ENCODE measurements around the gene FUT3.
"Not testable (repeated sequence)": the region's sequence is repeated elsewhere in the genome, so short reads cannot be mapped to it uniquely, and the experiment has no call there.

Gene FUT3

DNA sequence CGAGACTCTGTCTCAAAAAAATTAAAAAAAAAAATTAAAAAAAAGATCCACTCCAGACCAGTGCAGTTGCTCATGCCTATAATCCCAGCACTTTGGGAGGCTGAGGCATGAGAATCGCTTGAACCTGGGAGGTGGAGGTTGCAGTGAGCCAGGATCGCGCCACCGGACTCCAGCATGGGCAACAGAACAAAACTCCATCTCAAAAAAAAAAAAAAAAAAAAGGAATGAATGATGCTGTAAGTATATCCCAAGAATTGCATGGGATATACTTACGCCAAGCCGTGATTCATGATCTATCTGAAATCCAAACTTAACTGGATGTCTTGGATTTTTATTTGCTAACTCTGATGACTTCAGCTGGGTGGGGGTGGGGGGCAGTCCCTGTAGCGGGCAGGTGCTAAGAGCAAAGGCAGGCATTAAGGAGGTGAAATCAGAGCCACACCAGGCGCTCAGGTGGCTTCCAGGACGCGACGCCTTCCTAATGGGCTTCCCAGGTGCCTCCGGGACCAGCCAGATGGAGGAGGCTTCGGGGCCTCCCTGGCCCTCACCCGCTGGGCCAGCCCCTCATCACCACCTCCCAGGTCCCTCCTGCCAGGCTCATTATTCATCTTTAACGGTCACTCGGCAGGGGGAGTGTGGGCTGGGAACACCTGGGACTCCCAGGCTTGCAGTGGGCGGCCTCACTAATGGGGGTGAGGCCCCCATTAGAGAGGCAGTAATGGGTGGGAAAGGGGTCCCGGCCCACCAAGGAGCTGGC is 30.5 kb upstream of the FUT3 start:
- DNase-seq (ENCODE audit: low spot score) = no peak

GRCh38 chr19:5880604-5881078 is 29.4 kb upstream of the FUT3 start:
- peak; percentile 42 for DNase-seq (ENCODE audit: low spot score)

DNA sequence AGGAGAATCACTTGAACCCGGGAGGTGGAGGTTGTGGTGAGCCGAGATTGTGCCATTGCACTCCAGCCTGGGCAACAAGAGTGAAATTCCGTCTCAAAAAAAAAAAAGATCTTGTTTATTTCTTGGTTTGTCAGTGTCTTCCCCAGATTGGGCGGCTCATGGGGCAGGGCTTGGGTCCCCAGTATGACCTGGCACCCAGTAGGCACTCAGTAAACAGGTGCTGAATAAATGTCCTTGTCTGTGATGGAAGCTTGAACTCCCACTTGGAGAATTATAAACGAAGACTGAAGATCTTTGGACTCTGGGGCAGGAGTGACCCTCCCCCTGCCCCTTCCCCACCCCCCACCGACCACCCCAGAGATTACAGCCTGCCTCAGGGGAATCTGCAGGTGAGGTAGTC is 28.9 kb upstream of the FUT3 start:
- DNase-seq (ENCODE audit: low spot score) = no peak

- peak; percentile 46 for DNase-seq (ENCODE audit: low spot score)
Observed at GRCh38 chr19:5877882-5878281, 26.6 kb upstream of the FUT3 start.

DNA sequence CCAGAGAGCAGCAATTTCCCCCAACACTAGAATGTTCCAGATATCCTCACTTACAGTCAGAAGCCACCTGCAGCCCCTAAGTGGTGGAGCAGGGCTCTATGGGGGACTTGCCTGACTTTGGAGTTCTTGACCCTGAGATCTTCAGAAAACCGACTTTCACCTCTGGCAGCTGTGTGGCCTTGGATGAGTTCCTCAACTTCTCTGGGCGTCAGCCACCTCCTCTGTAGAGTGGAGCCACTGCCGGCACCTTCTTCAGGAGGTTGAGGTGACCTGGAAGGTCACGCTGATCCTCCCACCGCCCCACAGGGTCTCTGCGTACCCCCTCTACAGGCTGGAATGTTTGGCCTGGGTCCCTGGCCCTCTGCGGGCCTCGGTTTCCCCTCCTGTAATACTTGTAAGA is 26.2 kb upstream of the FUT3 start:
- peak; percentile 39 for DNase-seq (ENCODE audit: low spot score)

DNA sequence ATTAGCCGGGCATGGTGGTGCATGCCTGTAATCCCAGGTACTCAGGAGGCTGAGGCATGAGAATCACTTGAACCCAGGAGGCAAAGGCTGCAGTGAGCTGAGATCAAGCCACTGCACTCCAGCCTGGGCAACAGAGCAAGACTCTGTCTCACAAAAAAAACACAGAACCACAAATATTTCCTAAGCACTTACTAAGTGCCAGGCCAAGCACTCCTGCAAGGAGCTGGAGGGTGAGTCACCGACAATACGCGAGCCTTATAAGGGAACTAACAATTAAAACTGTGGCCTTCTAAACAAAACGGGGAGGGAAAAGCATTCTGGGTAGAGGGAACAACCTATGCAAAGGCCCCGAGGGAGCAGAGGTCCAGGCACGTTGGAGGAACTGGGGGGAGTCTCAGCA is 23.2 kb upstream of the FUT3 start:
- DNase-seq (ENCODE audit: low spot score) = not testable (repeated sequence)

DNA sequence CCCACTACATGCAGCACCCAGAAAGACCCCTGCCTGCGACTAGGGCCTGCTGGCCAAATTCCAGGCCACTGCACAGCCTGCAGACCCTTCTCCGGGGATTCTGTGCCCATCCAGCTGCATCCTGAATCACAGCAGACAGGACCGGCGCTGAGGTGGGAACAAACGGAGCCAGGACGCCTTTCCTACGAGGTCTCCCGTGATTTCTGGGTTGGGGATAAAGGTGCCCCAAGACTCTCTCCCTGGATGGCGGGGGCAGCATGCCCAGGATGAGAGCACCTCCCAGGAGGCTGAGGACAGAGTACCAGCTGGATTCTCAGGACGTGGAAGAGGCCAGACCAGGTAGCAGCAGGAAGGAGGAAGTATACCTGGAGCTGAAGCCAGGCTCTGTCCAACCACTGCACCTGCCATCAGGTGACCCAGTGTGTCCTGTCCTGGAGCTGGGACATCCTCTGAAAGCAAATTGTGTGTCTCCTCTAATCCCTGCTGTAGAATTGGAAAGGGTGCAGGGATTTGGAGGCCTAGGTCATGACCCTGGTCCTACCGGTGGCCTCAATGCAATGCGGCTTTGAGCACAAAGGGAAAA is 22.5 kb upstream of the FUT3 start:
- DNase-seq (ENCODE audit: low spot score) = no peak

DNA sequence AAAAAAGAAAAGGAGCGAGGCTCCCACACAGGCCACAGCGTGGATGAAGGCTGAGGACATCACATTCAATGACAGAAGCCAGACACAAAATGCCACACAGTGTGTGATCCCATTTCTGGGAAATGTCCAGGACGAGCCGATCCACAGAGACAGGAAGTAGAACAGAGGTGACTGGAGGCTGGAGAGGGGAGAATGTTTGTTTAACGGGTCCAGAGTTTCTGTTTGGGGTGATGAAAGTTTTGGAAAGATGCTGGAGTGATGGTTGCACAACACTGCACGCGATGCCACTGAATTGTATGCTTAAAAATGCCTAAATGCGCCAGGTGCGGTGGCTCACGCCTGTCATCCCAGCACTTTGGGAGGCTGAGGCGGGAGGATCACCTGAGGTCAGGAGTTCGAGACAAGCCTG is 19.7 kb upstream of the FUT3 start:
- DNase-seq (ENCODE audit: low spot score) = no peak

- DNase-seq (ENCODE audit: low spot score) = no peak
Observed at GRCh38 chr19:5867201-5868136, 16.2 kb upstream of the FUT3 start.

- DNase-seq (ENCODE audit: low spot score) = peak; percentile 37
Observed at GRCh38 chr19:5865772-5866171, 14.5 kb upstream of the FUT3 start.

GRCh38 chr19:5864725-5865486 is 13.7 kb upstream of the FUT3 start:
- DNase-seq (ENCODE audit: low spot score) = peak; percentile 37

DNA sequence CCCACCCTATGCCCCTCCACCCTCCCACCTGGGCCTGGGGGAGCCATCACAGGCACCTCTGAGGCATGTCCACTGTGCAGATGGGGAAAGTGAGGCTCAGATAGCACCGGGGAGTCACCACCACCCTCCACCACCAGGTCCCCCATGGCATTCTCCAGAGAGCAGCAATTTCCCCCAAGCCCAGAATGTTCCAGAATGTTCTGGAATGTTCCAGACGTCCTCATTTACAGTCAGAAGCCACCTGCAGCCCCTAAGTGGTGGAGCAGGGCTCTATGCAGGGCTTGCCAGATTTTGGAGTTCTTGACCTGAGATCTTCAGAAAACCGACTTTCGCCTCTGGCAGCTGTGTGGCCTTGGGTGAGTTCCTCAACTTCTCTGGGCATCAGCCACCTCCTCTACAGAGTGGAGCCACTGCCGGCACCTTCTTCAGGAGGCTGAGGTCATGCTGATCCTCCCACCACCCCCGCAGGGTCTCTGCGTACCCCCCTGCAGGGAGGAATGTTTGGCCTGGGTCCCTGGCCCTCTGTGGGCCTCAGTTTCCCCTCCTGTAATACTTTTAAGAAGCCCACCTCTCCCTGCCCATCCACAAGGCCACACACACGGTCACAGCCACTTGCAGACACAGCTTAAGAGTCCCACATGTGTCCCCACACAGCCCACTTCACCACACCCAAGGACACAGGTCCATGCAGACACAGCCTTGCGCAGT is 12.9 kb upstream of the FUT3 start:
- no peak for DNase-seq (ENCODE audit: low spot score)

DNA sequence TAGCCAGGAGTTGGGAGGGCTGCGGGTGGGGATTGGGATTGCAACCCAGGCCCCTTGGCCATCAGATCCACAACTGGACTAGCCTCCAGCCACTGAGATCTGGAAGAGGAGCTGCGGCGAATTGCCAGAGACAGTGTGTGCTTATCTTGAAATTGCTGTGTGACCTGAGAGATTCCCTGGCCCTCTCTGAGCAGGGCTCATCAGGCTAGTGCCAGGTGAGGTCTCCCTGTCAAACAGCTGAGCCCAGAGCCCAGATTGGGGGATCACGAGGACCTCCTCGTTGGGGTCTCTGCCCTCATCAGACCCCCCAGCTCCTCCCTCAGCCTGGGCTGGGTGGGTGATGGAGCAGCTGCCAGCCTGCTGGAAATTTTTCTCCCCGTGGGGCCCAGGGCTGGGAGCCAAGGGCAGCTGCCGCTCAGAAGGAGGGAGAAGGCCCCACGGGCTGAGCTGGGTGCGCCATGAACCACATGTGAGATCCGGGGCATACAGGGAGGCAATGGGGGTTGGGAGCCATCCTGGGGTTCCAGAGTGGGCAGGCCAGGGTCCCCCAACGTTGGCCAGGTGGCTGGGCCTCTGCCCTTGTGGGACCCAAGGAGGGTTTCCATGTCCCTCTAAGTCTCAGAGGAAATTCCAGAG is 11.9 kb upstream of the FUT3 start:
- no peak for DNase-seq (ENCODE audit: low spot score)

DNA sequence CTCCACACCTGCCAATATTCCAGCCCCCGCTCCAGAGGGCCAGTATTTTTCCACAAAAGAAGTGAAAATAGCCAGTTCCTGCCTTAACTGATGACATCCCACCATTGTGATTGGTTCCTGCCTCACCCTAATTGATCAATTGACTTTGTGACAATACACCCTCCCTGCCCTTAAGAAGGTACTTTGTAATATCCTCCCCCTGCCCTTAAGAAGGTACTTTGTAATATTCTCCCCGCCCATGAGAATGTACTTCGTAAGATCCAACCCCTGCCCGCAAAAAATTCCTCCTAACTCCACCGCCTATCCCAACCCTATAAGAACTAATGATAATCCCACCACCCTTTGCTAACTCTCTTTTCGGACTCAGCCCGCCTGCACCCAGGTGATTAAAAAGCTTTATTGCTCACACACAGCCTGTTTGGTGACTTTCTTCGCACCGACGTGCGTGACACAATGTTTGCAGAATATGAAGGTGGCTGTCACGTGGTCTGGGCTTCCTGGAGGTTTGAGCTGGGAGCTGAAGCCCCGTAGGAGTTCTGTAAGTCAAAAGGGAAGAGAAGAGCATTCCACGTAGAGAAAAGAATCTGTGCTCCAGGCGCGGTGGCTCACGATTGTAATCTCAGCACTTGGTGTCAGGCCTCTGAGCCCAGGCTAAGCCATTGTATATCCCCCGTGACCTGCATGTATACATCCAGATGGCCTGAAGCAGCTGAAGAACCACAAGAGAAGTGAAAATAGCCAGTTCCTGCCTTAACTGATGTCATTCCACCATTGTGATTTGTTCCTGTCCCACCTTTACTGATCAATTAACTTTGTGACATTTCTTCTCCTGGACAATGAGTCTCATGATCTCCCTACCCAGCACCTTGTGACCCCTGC is 6.2 kb upstream of the FUT3 start:
- DNase-seq (ENCODE audit: low spot score) = no peak

DNA sequence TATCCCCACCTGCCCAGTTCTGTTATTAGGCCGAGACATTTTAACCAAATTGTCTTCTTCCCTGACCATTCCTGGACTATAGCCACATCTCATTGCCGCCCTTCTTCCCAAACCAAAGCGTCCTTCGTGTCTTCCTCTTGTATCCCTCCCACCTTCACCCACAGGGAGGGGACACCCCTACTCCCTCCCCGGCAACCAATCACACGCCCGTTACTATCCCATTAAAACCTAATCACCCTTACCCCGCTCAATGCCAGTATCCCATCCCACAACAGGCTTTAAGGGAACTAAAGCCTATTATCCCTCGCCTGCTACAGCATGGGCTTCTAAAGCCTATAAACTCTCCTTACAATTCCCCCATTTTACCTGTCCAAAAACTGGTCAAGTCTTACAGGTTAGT is 3.9 kb upstream of the FUT3 start:
- DNase-seq (ENCODE audit: low spot score) = not testable (repeated sequence)

- not testable (repeated sequence) for DNase-seq (ENCODE audit: low spot score)
Observed at GRCh38 chr19:5854121-5854520, 2.9 kb upstream of the FUT3 start.

DNA sequence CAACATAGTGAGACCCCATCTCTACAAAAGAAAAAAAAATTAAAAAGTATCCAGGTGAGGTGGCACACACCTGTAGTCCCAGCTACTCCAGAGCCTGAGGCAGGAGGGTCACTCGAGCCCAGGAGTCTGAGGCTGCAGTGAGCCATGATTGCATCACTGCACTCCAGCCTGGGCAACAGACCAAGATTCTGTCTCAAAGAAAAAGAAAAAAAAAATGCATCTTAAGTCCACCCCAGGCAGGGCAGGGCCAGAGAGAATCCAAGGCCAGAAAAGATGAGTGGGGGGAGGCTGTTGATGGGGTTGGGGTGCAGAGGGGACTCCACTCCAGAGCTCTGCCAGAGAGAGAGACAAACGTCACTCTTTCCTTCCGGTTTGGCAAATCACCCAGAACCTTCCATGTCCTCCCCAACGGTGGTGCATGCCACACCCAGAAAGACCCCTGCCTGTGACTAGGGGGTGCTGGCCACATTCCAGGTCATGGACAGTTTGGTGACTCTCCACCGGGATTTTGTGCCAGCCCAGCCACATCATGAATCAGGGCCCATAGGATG is 431 bp downstream of the FUT3 start:
- no peak for DNase-seq (ENCODE audit: low spot score)

DNA sequence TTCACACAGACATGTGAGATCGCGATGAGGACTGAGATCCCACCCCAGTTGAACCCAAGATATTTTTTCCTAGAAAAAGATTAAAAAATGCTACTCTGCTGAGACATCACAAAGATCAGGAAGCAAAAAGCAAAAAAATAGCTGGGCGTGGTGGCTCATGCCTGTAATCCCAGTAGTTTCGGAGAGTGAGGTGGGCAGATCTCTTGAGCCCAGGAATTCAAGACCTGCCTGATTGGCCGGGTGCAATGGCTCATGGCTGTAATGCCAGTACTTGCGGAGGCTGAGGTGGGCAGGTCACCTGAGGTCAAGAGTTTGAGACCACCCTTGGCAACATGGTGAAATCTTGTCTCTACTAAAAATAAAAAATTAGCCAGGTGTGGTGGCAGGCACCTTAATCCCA is 1.1 kb downstream of the FUT3 start:
- no peak for DNase-seq (ENCODE audit: low spot score)

DNA sequence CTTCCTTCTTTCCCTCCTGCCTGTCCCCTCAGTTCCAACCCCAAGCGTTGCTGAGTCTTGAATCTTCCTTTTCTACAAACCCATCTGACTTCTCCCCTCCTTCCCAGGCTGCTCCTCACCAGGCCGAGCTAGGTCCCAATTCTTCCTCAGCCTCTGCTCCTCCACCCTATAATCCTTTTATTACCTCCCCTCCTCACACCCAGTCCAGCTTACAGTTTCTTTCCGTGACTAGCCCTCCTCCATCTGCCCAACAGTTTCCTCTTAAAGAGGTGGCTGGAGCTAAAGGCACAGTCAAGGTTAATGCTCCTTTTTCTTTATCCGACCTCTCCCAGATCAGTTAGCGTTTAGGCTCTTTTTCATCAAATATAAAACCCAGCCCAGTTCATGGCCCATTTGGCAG is 2.6 kb downstream of the FUT3 start:
- not testable (repeated sequence) for DNase-seq (ENCODE audit: low spot score)

Data from ecto neural progenitor cell (in vitro differentiated cells).